Sigmoid colon (tissue), 7 donors: ENCODE data around the gene CLRN2. TPM values are rescaled to one million over a fixed set of nuclear protein-coding genes. Genes with fewer than 3 reads are reported as not detected.

Source experiments
- DNase-seq: peaks from one replicate; pipeline ENCODE4 v3.0.0-alpha.2; 2019
- H3K27ac ChIP-seq, 4 donors: fragments of 200-600 bp; sonication (generic); one replicate each; pipeline ENCODE4 v1.5.1; 2016 to 2019; ENCODE audit warnings: mild to moderate bottlenecking in 1 of 4
- H3K27me3 ChIP-seq, 3 donors: fragments of 200-600 bp; sonication (generic); one replicate each; pipeline ENCODE4 v1.5.1; 2019; ENCODE audit warnings: mild to moderate bottlenecking in 1 of 3
- H3K36me3 ChIP-seq, 4 donors: fragments of 200-600 bp; sonication (generic); one replicate each; pipeline ENCODE4 v1.5.1; 2016 to 2019
- H3K4me1 ChIP-seq, 4 donors: fragments of 200-600 bp; sonication (generic); one replicate each; pipeline ENCODE4 v1.5.1; 2017 to 2019
- H3K4me3 ChIP-seq, 4 donors: fragments of 200-600 bp; sonication (generic); one replicate each; pipeline ENCODE4 v1.5.1; 2017 to 2019; ENCODE audit warnings: mild to moderate bottlenecking in 2 of 4, moderate library complexity in 1 of 4
- H3K9me3 ChIP-seq, 4 donors: fragments of 200-600 bp in 3 of 4; sonication (generic) in 3 of 4; one replicate each; pipeline versions ENCODE4 v1.5.1 to v1.6.1; 2013 to 2019
- EP300 ChIP-seq, 4 donors: sonication (generic); formaldehyde crosslinking; IDR thresholded peaks; one replicate each; pipeline ENCODE4 v1.6.1; 2017; ENCODE audit warnings: antibody characterized with exemption in 4 of 4
- POLR2A ChIP-seq, 2 donors: fragments of 450-650 bp; IDR thresholded peaks; one replicate each; pipeline ENCODE4 v1.6.1; 2016; ENCODE audit warnings: antibody characterized with exemption in 2 of 2, mild to moderate bottlenecking in 2 of 2, moderate library complexity in 2 of 2
- POLR2AphosphoS5 ChIP-seq, 4 donors: sonication (generic); formaldehyde crosslinking; IDR thresholded peaks; one replicate each; pipeline ENCODE4 v1.6.1; 2017; ENCODE audit warnings: antibody characterized with exemption in 4 of 4
- WGBS, 2 donors: extraction: QIAGEN DNeasy Blood & Tissue Kit; methylation state at CpG; one replicate each; pipeline ENCODE4 v1.1.7; 2013; 5-methylcytosine and 5-hydroxymethylcytosine counted together
- intact Hi-C: fragments of 100-400 bp; cut with DNase I; formaldehyde crosslinking; loops from one replicate; pipeline ENCODE4 v1.15.1; 2023
- polyA plus RNA-seq, 3 donors: library from polyadenylated mRNA; stranded (reverse); fragments of 200-250 nt; gene quantifications; one replicate each; pipeline ENCODE4 v1.2.3, GENCODE V29; 2013
- total RNA-seq, 4 donors: library from RNA; depleted of rRNA; stranded (reverse); fragments of >200 nt; gene quantifications; one replicate each; pipeline ENCODE4 v1.1.0, GENCODE V29; 2016
- TF ChIP-seq, protein P1 (sequence below), 4 experiments: fragments of 450-650 bp in 3 of 4; fragments of 200-600 bp in 1 of 4; IDR thresholded peaks; one replicate each; pipeline ENCODE4 v1.5.1; 2016 to 2019; ENCODE audit warnings: antibody characterized with exemption in 4 of 4, mild to moderate bottlenecking in 3 of 4, moderate library complexity in 2 of 4
- donor health status: healthy with polysubstance abuse.
- donor health status: Bipolar disorder and iron deficiency.
- donor health status: healthy.

CLRN2 gene
- total and polyA plus RNA-seq, 7 donors: not detected

- intact Hi-C loops: no loop called here
- no peak for DNase-seq
- H3K27ac ChIP-seq: no peak overlapping the region
- no peaks in the 10 kb centered on the region for H3K4me1 ChIP-seq
- no peaks in the 10 kb centered on the region for H3K9me3 ChIP-seq
- no peaks in the 10 kb centered on the region for H3K27me3 ChIP-seq
- H3K4me3 ChIP-seq: no peak overlapping the region
- no peaks in the 10 kb centered on the region for H3K36me3 ChIP-seq
- WGBS, 2 donors: 94 to 97% methylated on average over 3 of the region's 3 CpGs
- TF ChIP-seq EP300 (IDR thresholded peaks at IDR 0.05) (no peak), POLR2AphosphoS5 (IDR thresholded peaks at IDR 0.05) (no peak), POLR2A (IDR thresholded peaks at IDR 0.05) (no peak)
- TF ChIP-seq, protein P1, sequence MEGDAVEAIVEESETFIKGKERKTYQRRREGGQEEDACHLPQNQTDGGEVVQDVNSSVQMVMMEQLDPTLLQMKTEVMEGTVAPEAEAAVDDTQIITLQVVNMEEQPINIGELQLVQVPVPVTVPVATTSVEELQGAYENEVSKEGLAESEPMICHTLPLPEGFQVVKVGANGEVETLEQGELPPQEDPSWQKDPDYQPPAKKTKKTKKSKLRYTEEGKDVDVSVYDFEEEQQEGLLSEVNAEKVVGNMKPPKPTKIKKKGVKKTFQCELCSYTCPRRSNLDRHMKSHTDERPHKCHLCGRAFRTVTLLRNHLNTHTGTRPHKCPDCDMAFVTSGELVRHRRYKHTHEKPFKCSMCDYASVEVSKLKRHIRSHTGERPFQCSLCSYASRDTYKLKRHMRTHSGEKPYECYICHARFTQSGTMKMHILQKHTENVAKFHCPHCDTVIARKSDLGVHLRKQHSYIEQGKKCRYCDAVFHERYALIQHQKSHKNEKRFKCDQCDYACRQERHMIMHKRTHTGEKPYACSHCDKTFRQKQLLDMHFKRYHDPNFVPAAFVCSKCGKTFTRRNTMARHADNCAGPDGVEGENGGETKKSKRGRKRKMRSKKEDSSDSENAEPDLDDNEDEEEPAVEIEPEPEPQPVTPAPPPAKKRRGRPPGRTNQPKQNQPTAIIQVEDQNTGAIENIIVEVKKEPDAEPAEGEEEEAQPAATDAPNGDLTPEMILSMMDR (IDR thresholded peaks at IDR 0.05): no peak
Measured at GRCh38 chr4:17559709-17560048, 44.7 kb downstream of the CLRN2 start.

DNA sequence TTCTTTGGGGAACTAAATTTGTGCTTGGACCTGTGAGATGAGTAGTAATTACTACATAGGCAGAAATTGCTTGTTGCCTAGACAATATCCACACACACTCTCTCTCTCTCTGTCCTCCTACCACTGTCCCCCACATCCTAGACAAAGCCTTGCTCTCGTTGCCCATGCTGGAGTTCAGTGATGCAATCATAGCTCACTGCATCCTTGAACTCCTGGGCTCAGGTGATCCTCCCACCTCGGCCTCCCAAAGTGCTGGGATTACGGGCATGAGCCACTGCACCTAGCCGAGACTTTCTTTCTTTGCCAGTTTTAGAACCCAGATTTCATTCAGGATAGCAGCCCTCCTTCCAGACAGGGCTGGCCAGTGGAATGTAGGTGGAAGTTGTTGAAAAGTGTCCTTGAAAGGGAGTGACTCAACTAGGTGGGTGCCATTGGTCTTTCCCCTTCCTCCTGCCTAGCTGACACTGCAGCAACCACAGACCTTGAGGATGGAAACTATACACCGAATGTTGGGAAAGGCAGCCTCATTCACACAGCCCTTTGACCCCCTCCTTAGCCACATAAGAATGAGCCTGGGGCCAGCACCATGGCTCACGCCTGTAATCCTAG lies 45.2 kb downstream of the CLRN2 start:
- Histone ChIP-seq H3K4me3 (no peak overlapping the region), H3K4me1 (no peaks in the 10 kb centered on the region), H3K36me3 (no peaks in the 10 kb centered on the region), H3K27me3 (no peaks in the 10 kb centered on the region), H3K27ac (no peak overlapping the region), H3K9me3 (no peaks in the 10 kb centered on the region)
- no peak for DNase-seq
- WGBS, 2 donors: 82 to 89% methylated on average over 6 of the region's 6 CpGs
- TF ChIP-seq POLR2AphosphoS5 (IDR thresholded peaks at IDR 0.05): no peak
- TF ChIP-seq, protein P1 (IDR thresholded peaks at IDR 0.05): no peak
- no peak for TF ChIP-seq EP300 (IDR thresholded peaks at IDR 0.05)
- no peak for TF ChIP-seq POLR2A (IDR thresholded peaks at IDR 0.05)
- intact Hi-C loops: no loop called here

GRCh38 chr4:17561195-17561909 lies 46.4 kb downstream of the CLRN2 start:
- no peaks in the 10 kb centered on the region for H3K36me3 ChIP-seq
- intact Hi-C loops: no loop called here
- WGBS, 2 donors: 87 to 88% methylated on average over 8 of the region's 8 CpGs
- no peak for DNase-seq
- TF ChIP-seq POLR2A (IDR thresholded peaks at IDR 0.05) (no peak), EP300 (IDR thresholded peaks at IDR 0.05) (no peak), POLR2AphosphoS5 (IDR thresholded peaks at IDR 0.05) (no peak)
- TF ChIP-seq, protein P1 (IDR thresholded peaks at IDR 0.05): no peak
- no peaks in the 10 kb centered on the region for H3K9me3 ChIP-seq
- H3K4me3 ChIP-seq: no peak overlapping the region
- H3K27ac ChIP-seq: no peak overlapping the region
- no peaks in the 10 kb centered on the region for H3K27me3 ChIP-seq
- H3K4me1 ChIP-seq: no peaks in the 10 kb centered on the region

- no peaks in the 10 kb centered on the region for H3K36me3 ChIP-seq
- 45 to 66% methylated on average over 1 of the region's 1 CpG for WGBS, 2 donors
- no peaks in the 10 kb centered on the region for H3K27me3 ChIP-seq
- intact Hi-C loops: no loop called here
- no peaks in the 10 kb centered on the region for H3K9me3 ChIP-seq
- H3K4me3 ChIP-seq: no peak overlapping the region
- no peak overlapping the region for H3K27ac ChIP-seq
- TF ChIP-seq, protein P1 (IDR thresholded peaks at IDR 0.05): no peak
- no peak for TF ChIP-seq POLR2A (IDR thresholded peaks at IDR 0.05)
- no peak for TF ChIP-seq POLR2AphosphoS5 (IDR thresholded peaks at IDR 0.05)
- no peak for TF ChIP-seq EP300 (IDR thresholded peaks at IDR 0.05)
- DNase-seq: no peak
- no peaks in the 10 kb centered on the region for H3K4me1 ChIP-seq
Measured at GRCh38 chr4:17562157-17562556, 47.2 kb downstream of the CLRN2 start.
